CD4-positive, alpha-beta T cell (primary cell): Measurements from ENCODE around the gene MAP7D3. TPM values are rescaled to one million over a fixed set of nuclear protein-coding genes. Genes with fewer than 3 reads are reported as not detected.

ENCODE experiments used
- ATAC-seq: fragments of 200-7000 bp; cut with Tn5 transposase; one replicate; pipeline ENCODE4 v1.10.0; 2022; ENCODE audit warnings: mild to moderate bottlenecking; ENCODE audit not compliant: poor library complexity
- CTCF ChIA-PET: fragments of 350-600 bp; sonication (Branson Sonifier 250); formaldehyde crosslinking; loops from one replicate; lab custom pipeline; 2021; ENCODE audit warnings: antibody characterized with exemption, inconsistent platforms; lab: Charles Lee
- POLR2A ChIA-PET: fragments of 350-600 bp; sonication (Branson Sonifier 250); formaldehyde crosslinking; loops from one replicate; lab custom pipeline; 2021; ENCODE audit warnings: antibody characterized with exemption, inconsistent platforms; lab: Charles Lee
- DNase-seq, 14 experiments: peaks; one replicate each; pipeline ENCODE4 v3.0.0-alpha.2; 2013 to 2020; ENCODE audit warnings: mixed read lengths in 2 of 14
- H3K27ac ChIP-seq, 2 donors: one replicate each; pipeline versions ENCODE4 v1.5.1 to v1.7.0; 2013; ENCODE audit warnings: low read length in 2 of 2, low read depth in 1 of 2, mild to moderate bottlenecking in 1 of 2
- H3K27me3 ChIP-seq, 2 experiments: 1 replicate in 1 of 2; 2 replicates in 1 of 2; pipeline versions ENCODE4 v1.6.1 to v1.7.0; 2013; ENCODE audit warnings: low read length in 2 of 2, control low read depth in 1 of 2, mild to moderate bottlenecking in 1 of 2, moderate library complexity in 1 of 2; ENCODE audit not compliant: insufficient read depth in 2 of 2, control insufficient read depth in 1 of 2
- H3K36me3 ChIP-seq: one replicate; pipeline ENCODE4 v1.6.1; 2013; ENCODE audit warnings: low read length, control low read depth; ENCODE audit not compliant: insufficient read depth
- H3K4me1 ChIP-seq: one replicate; pipeline ENCODE4 v1.6.1; 2013; ENCODE audit warnings: low read length, control low read depth; ENCODE audit not compliant: insufficient read depth
- H3K4me3 ChIP-seq: one replicate; pipeline ENCODE4 v1.5.1; 2013; ENCODE audit warnings: mild to moderate bottlenecking, low read length, moderate library complexity
- H3K9me3 ChIP-seq, 2 experiments: 1 replicate in 1 of 2; 2 replicates in 1 of 2; pipeline versions ENCODE4 v1.6.1 to v1.7.0; 2013; ENCODE audit warnings: low read length in 2 of 2, mild to moderate bottlenecking in 2 of 2, control low read depth in 1 of 2, moderate library complexity in 1 of 2; ENCODE audit not compliant: control insufficient read depth in 1 of 2, insufficient read depth in 1 of 2
- H3K27ac Mint-ChIP-seq: one replicate; pipeline ENCODE4 v1.8.0; 2020; ENCODE audit warnings: mixed read lengths
- H3K27me3 Mint-ChIP-seq: one replicate; pipeline ENCODE4 v1.8.0; 2021; ENCODE audit warnings: mixed read lengths
- H3K36me3 Mint-ChIP-seq: one replicate; pipeline ENCODE4 v1.8.0; 2021; ENCODE audit warnings: low read depth, mixed read lengths
- H3K4me1 Mint-ChIP-seq: one replicate; pipeline ENCODE4 v1.8.0; 2021; ENCODE audit warnings: low read depth, mixed read lengths
- H3K4me3 Mint-ChIP-seq: one replicate; pipeline ENCODE4 v1.8.0; 2020; ENCODE audit warnings: mild to moderate bottlenecking, mixed read lengths
- H3K9me3 Mint-ChIP-seq: one replicate; pipeline ENCODE4 v1.8.0; 2020; ENCODE audit warnings: mixed read lengths
- intact Hi-C, 2 experiments: fragments of 100-400 bp; cut with DNase I in 1 of 2; cut with micrococcal nuclease in 1 of 2; formaldehyde crosslinking; loops; one replicate each; pipeline versions ENCODE4 v1.15.1 to v1.9.0; 2023 to 2025; cut with DNase I, micrococcal nuclease
- total RNA-seq, 174 experiments: library from RNA in 2 of 174; stranded (reverse) in 2 of 174; gene quantifications; one replicate each; pipeline ENCODE4 v1.2.3 and lab custom pipeline; 2021 to 2026
- TF ChIP-seq, protein P1 (sequence below): fragments of 200-600 bp; IDR thresholded peaks from one replicate; pipeline ENCODE4 v1.8.0; 2022; ENCODE audit warnings: antibody characterized with exemption, mild to moderate bottlenecking

MAP7D3 gene
- total RNA-seq, 2 experiments from 2014 or later, result 3.2 to 3.7 TPM

DNA sequence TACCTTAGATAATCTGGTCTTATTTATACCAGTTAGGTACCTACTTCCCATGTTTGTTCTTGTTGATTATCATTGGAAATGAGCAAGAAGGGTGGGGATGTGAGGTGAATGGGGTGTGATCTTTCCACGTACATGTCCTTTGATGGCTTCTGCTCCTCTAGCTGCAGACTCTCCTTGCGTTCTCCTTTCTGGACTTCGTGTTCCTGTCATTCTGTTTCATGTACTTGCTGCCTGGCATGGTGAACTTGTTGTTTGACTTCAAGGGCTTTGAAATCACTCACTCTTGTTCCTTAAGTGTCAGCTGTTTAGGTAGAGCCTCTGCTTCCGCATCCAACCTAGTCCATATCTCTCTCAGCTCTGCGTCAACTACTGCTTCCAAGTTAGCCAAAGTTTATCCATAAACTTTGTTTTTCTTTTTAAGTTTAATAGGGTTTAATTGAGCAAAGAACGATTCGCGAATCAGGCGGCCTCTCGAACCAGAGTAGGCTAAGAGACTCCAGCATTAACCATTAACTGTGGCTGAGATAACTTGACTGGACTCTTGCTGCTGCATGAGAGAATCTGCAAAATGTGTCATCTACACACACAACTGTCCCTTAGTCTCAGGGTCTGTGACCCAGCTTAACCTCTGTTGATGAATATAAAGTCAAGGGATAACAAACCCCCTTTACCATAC lies 61.0 kb downstream of the MAP7D3 start:
- ChIA-PET POLR2A (interaction anchor here (0.6 kb wide), 1 partner anchor 110 kb away, joined by 3 read pairs; no protein-coding TSS in a partner anchor), CTCF (no interaction called here)
- Histone ChIP-seq H3K27ac (no peak overlapping the region), H3K27me3 (no peaks in the 10 kb centered on the region), H3K4me1 (peaks cover 18% of the 10 kb centered on the region), H3K4me3 (no peak overlapping the region), H3K36me3 (no peaks in the 10 kb centered on the region), H3K9me3 (no peaks in the 10 kb centered on the region)
- intact Hi-C loops, result no loop called here
- DNase-seq, result no peak
- no peak overlapping the region for H3K4me3 Mint-ChIP-seq
- no peaks in the 10 kb centered on the region for H3K27me3 Mint-ChIP-seq
- ATAC-seq, result no peak
- H3K9me3 Mint-ChIP-seq, result no peaks in the 10 kb centered on the region
- H3K27ac Mint-ChIP-seq, result no peak overlapping the region
- TF ChIP-seq, protein P1, sequence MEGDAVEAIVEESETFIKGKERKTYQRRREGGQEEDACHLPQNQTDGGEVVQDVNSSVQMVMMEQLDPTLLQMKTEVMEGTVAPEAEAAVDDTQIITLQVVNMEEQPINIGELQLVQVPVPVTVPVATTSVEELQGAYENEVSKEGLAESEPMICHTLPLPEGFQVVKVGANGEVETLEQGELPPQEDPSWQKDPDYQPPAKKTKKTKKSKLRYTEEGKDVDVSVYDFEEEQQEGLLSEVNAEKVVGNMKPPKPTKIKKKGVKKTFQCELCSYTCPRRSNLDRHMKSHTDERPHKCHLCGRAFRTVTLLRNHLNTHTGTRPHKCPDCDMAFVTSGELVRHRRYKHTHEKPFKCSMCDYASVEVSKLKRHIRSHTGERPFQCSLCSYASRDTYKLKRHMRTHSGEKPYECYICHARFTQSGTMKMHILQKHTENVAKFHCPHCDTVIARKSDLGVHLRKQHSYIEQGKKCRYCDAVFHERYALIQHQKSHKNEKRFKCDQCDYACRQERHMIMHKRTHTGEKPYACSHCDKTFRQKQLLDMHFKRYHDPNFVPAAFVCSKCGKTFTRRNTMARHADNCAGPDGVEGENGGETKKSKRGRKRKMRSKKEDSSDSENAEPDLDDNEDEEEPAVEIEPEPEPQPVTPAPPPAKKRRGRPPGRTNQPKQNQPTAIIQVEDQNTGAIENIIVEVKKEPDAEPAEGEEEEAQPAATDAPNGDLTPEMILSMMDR, result no peak
- H3K36me3 Mint-ChIP-seq, result no peaks in the 10 kb centered on the region
- H3K4me1 Mint-ChIP-seq, result peaks cover 35% of the 10 kb centered on the region

DNA sequence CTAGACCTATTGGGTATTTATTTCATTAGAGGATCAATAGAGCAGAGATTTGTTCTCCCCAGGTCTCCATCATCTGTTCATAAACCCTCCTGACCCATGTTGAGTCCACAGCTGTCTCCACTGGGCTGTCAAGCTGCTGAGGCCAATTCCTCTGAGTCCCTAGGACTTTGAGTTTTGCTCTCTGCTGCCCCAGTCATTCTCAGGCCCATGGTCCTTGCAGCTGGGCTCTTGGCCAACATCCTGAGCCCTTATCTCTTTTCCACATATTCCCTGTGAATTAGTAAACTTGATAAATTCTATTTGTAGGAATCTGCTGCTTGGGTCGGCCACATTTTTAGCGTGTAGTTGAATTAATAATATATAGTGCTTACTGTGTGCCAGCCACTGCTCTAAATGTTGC lies 62.0 kb downstream of the MAP7D3 start:
- H3K4me3 ChIP-seq, result no peak overlapping the region
- CTCF ChIA-PET, result interaction anchor here (0.8 kb wide), 1 partner anchor 20 kb away, joined by 3 read pairs; no protein-coding TSS in a partner anchor
- H3K27me3 Mint-ChIP-seq, result no peaks in the 10 kb centered on the region

DNA sequence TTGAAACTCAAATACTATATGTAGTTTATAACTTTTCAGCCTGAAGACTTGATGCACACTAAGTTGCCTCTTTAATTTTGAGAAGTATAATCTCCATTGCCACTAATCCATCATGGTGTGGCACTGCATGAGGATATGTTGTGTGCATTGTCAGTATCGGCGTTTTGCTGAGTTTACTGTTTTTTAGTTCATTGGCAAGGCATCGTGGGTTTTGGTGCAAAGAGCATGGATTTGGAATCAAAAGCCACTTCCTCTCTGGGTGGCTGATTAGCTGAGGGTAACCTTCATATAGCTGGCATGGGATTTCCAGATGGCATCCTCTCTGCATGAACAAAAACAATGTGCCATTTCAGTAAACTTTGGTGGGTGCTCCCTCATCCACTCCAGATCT lies 65.2 kb downstream of the MAP7D3 start:
- peaks cover under 1% of the 10 kb centered on the region for H3K4me1 ChIP-seq
- H3K27me3 Mint-ChIP-seq, result no peaks in the 10 kb centered on the region
- no peak overlapping the region for H3K4me3 ChIP-seq
- no peaks in the 10 kb centered on the region for H3K36me3 ChIP-seq
- intact Hi-C loops, result no loop called here
- DNase-seq (no peak), ATAC-seq (no peak)
- H3K36me3 Mint-ChIP-seq, result no peaks in the 10 kb centered on the region
- POLR2A ChIA-PET, result no interaction called here
- no peak overlapping the region for H3K27ac ChIP-seq
- TF ChIP-seq, protein P1, result no peak
- CTCF ChIA-PET, result no interaction called here
- H3K4me1 Mint-ChIP-seq, result peaks cover 3% of the 10 kb centered on the region
- no peaks in the 10 kb centered on the region for H3K27me3 ChIP-seq
- H3K9me3 Mint-ChIP-seq, result no peaks in the 10 kb centered on the region
- H3K9me3 ChIP-seq, result no peaks in the 10 kb centered on the region
- H3K4me3 Mint-ChIP-seq, result no peak overlapping the region
- no peak overlapping the region for H3K27ac Mint-ChIP-seq

More for the DNA sequence above, 62.0 kb downstream of the MAP7D3 start:
- POLR2A ChIA-PET, result no interaction called here
- Histone ChIP-seq H3K27me3 (no peaks in the 10 kb centered on the region), H3K4me1 (peaks cover 18% of the 10 kb centered on the region), H3K27ac (no peak overlapping the region), H3K36me3 (no peaks in the 10 kb centered on the region), H3K9me3 (no peaks in the 10 kb centered on the region)
- DNase-seq (no peak), ATAC-seq (no peak)
- Mint-ChIP-seq H3K27ac (no peak overlapping the region), H3K4me3 (no peak overlapping the region), H3K36me3 (no peaks in the 10 kb centered on the region), H3K9me3 (no peaks in the 10 kb centered on the region), H3K4me1 (peaks cover 35% of the 10 kb centered on the region)
- intact Hi-C loops, result no loop called here
- TF ChIP-seq, protein P1, result no peak
